Measurements from ENCODE around the gene C1RL. TPM values are rescaled to one million over a fixed set of nuclear protein-coding genes. Genes with fewer than 3 reads are reported as not detected.

The C1RL gene
- total RNA-seq, 1 experiment from 2014 or later, result 2.4 TPM

- H3K9me3 ChIP-seq (ENCODE audit: low read depth, low read length, poor library complexity, severe bottlenecking), result no peaks in the 10 kb centered on the region
- no peaks in the 10 kb centered on the region for H3K36me3 ChIP-seq (ENCODE audit: insufficient read depth, low read length, poor library complexity, severe bottlenecking)
- ChIA-PET CTCF (interaction anchor here (0.6 to 1.9 kb wide), 4 partner anchors 168 to 823 kb away, joined by 4 to 11 read pairs (median 4); no protein-coding TSS in a partner anchor), POLR2A (ENCODE audit: low non-redundant PET) (interaction anchor here (0.5 to 1.5 kb wide), 2 partner anchors 170 to 424 kb away, joined by 4 to 10 read pairs; partner anchors contain the start of genes C12orf57, RNU7-1 and ZNF384)
- no peaks in the 10 kb centered on the region for H3K4me1 ChIP-seq (ENCODE audit: insufficient read depth, low read length, poor library complexity, severe bottlenecking)
- BruUV-seq (replicated peaks), result no TSS peak
- no peaks in the 10 kb centered on the region for H3K27me3 ChIP-seq (replicated peaks; ENCODE audit: insufficient read depth, low read depth, low read length, poor library complexity)
- peak; percentile 67 for DNase-seq (ENCODE audit: low spot score)
- TF ChIP-seq, protein P1, sequence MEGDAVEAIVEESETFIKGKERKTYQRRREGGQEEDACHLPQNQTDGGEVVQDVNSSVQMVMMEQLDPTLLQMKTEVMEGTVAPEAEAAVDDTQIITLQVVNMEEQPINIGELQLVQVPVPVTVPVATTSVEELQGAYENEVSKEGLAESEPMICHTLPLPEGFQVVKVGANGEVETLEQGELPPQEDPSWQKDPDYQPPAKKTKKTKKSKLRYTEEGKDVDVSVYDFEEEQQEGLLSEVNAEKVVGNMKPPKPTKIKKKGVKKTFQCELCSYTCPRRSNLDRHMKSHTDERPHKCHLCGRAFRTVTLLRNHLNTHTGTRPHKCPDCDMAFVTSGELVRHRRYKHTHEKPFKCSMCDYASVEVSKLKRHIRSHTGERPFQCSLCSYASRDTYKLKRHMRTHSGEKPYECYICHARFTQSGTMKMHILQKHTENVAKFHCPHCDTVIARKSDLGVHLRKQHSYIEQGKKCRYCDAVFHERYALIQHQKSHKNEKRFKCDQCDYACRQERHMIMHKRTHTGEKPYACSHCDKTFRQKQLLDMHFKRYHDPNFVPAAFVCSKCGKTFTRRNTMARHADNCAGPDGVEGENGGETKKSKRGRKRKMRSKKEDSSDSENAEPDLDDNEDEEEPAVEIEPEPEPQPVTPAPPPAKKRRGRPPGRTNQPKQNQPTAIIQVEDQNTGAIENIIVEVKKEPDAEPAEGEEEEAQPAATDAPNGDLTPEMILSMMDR (conservative IDR thresholded peaks at IDR 0.05; ENCODE audit: low read depth, low read length), result peak; percentile 86
- no peak for TF ChIP-seq EZH2 (IDR thresholded peaks at IDR 0.05; ENCODE audit: borderline replicate concordance, low read depth, low read length, poor library complexity, severe bottlenecking)
- H3K27ac ChIP-seq (ENCODE audit: low read depth, low read length, poor library complexity, severe bottlenecking), result no peak overlapping the region
- intact Hi-C loops (cut with micrococcal nuclease; ENCODE audit: unreplicated experiment), result loop anchor here (5.0 kb wide), 1 partner anchor 241 kb away; the partner anchor contains the start of gene SPSB2
- H3K4me3 ChIP-seq (ENCODE audit: low read depth, low read length, poor library complexity, severe bottlenecking), result no peak overlapping the region
Observed at GRCh38 chr12:7113389-7113871, 4.4 kb upstream of the C1RL start.

DNA sequence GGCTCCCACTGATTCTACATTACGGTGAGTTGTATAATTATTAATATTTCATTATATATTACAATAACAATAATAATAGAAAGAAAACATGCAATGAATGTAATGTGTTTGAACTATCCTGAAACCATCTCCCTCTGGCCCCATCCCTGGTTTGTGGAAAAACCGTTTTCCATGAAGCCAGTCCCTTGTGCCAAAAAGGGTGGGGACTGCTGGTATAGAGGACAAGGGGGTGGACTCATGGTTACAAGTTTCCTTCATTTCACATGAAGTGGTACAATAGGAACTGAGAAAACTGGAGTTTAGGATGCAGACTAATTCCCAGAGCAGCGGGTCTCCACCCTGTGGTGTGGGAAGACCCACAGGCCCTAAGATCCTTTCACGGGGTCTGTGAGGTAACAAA is 3.0 kb upstream of the C1RL start:
- Histone ChIP-seq H3K27me3 (replicated peaks; ENCODE audit: insufficient read depth, low read depth, low read length, poor library complexity) (no peaks in the 10 kb centered on the region), H3K27ac (ENCODE audit: low read depth, low read length, poor library complexity, severe bottlenecking) (no peak overlapping the region), H3K9me3 (ENCODE audit: low read depth, low read length, poor library complexity, severe bottlenecking) (no peaks in the 10 kb centered on the region), H3K4me1 (ENCODE audit: insufficient read depth, low read length, poor library complexity, severe bottlenecking) (no peaks in the 10 kb centered on the region), H3K36me3 (ENCODE audit: insufficient read depth, low read length, poor library complexity, severe bottlenecking) (no peaks in the 10 kb centered on the region), H3K4me3 (ENCODE audit: low read depth, low read length, poor library complexity, severe bottlenecking) (no peak overlapping the region)
- DNase-seq (ENCODE audit: low spot score), result no peak
- CTCF ChIA-PET, result interaction anchor here (1.9 kb wide), 1 partner anchor 243 kb away, joined by 11 read pairs; no protein-coding TSS in a partner anchor
- TF ChIP-seq, protein P1 (conservative IDR thresholded peaks at IDR 0.05; ENCODE audit: low read depth, low read length), result no peak
- no peak for TF ChIP-seq EZH2 (IDR thresholded peaks at IDR 0.05; ENCODE audit: borderline replicate concordance, low read depth, low read length, poor library complexity, severe bottlenecking)
- intact Hi-C loops (cut with micrococcal nuclease; ENCODE audit: unreplicated experiment), result loop anchor here (5.0 kb wide), 1 partner anchor 240 kb away; the partner anchor contains the start of gene SPSB2
- BruUV-seq (replicated peaks), result no TSS peak
- POLR2A ChIA-PET (ENCODE audit: low non-redundant PET), result no interaction called here

GRCh38 chr12:7110661-7111060 is 1.6 kb upstream of the C1RL start:
- POLR2A ChIA-PET (ENCODE audit: low non-redundant PET), result interaction anchor here (0.6 kb wide), 1 partner anchor 438 kb away, joined by 6 read pairs; no protein-coding TSS in a partner anchor

More at GRCh38 chr12:7110661-7111060, 1.6 kb upstream of the C1RL start:
- Histone ChIP-seq H3K27ac (ENCODE audit: low read depth, low read length, poor library complexity, severe bottlenecking) (no peak overlapping the region), H3K36me3 (ENCODE audit: insufficient read depth, low read length, poor library complexity, severe bottlenecking) (no peaks in the 10 kb centered on the region), H3K4me3 (ENCODE audit: low read depth, low read length, poor library complexity, severe bottlenecking) (no peak overlapping the region), H3K27me3 (replicated peaks; ENCODE audit: insufficient read depth, low read depth, low read length, poor library complexity) (no peaks in the 10 kb centered on the region), H3K4me1 (ENCODE audit: insufficient read depth, low read length, poor library complexity, severe bottlenecking) (no peaks in the 10 kb centered on the region), H3K9me3 (ENCODE audit: low read depth, low read length, poor library complexity, severe bottlenecking) (peaks cover 7% of the 10 kb centered on the region)
- CTCF ChIA-PET, result interaction anchor here (1.1 kb wide), 1 partner anchor 166 kb away, joined by 3 read pairs; no protein-coding TSS in a partner anchor
- TF ChIP-seq, protein P1 (conservative IDR thresholded peaks at IDR 0.05; ENCODE audit: low read depth, low read length), result no peak
- no peak for TF ChIP-seq EZH2 (IDR thresholded peaks at IDR 0.05; ENCODE audit: borderline replicate concordance, low read depth, low read length, poor library complexity, severe bottlenecking)
- no peak for DNase-seq (ENCODE audit: low spot score)
- intact Hi-C loops (cut with micrococcal nuclease; ENCODE audit: unreplicated experiment), result loop anchor here (5.0 kb wide), 1 partner anchor 238 kb away; the partner anchor contains the start of gene SPSB2
- BruUV-seq (replicated peaks), result no TSS peak

Measured in A673 (cell line).